BLaER1 (cell line): ENCODE data around the gene FAM234A.

Experiments used
- H3K27ac ChIP-seq: shearing (Covaris generic); formaldehyde crosslinking; 2 replicates; pipeline ENCODE4 v1.8.1; 2022
- H3K27me3 ChIP-seq: shearing (Covaris generic); formaldehyde crosslinking; 2 replicates; pipeline ENCODE4 v1.8.1; 2022
- H3K36me3 ChIP-seq: shearing (Covaris generic); formaldehyde crosslinking; 2 replicates; pipeline ENCODE4 v1.8.1; 2022
- H3K4me1 ChIP-seq: shearing (Covaris generic); formaldehyde crosslinking; 2 replicates; pipeline ENCODE4 v1.8.1; 2022
- H3K4me2 ChIP-seq: shearing (Covaris generic); formaldehyde crosslinking; 2 replicates; pipeline ENCODE4 v1.8.1; 2022
- H3K4me3 ChIP-seq: shearing (Covaris generic); formaldehyde crosslinking; 2 replicates; pipeline ENCODE4 v1.8.1; 2022
- H3K9ac ChIP-seq: shearing (Covaris generic); formaldehyde crosslinking; 2 replicates; pipeline ENCODE4 v1.8.1; 2022
- H3K9me3 ChIP-seq: shearing (Covaris generic); formaldehyde crosslinking; 2 replicates; pipeline ENCODE4 v1.8.1; 2022
- H4K20me1 ChIP-seq: shearing (Covaris generic); formaldehyde crosslinking; 2 replicates; pipeline ENCODE4 v1.8.1; 2022
- Cebpa-rat ChIP-seq: shearing (Covaris generic); IDR thresholded peaks from 2 replicates; pipeline ENCODE4 v1.8.1; 2022

Gene FAM234A

GRCh38 chr16:278863-279366, 44.3 kb downstream of the FAM234A start:
- Histone ChIP-seq H3K9me3 (no peaks in the 10 kb centered on the region), H3K27me3 (peaks cover 87% of the 10 kb centered on the region), H4K20me1 (peaks cover 8% of the 10 kb centered on the region; the same call in 1 of the 2 replicates), H3K4me2 (peak overlapping the region; percentile 41), H3K4me3 (no peak overlapping the region), H3K9ac (no peak overlapping the region), H3K4me1 (peaks cover 27% of the 10 kb centered on the region), H3K36me3 (no peaks in the 10 kb centered on the region), H3K27ac (no peak overlapping the region)
- TF ChIP-seq Cebpa-rat = no peak

- peaks cover 81% of the 10 kb centered on the region for H3K27me3 ChIP-seq
- H3K4me1 ChIP-seq = peaks cover 33% of the 10 kb centered on the region
- TF ChIP-seq Cebpa-rat = no peak
- no peaks in the 10 kb centered on the region for H3K36me3 ChIP-seq
- H3K9ac ChIP-seq = no peak overlapping the region
- H4K20me1 ChIP-seq = peaks cover 8% of the 10 kb centered on the region; the same call in 1 of the 2 replicates
- no peak overlapping the region for H3K27ac ChIP-seq
- H3K9me3 ChIP-seq = no peaks in the 10 kb centered on the region
- peak overlapping the region; percentile 41 for H3K4me2 ChIP-seq
- no peak overlapping the region for H3K4me3 ChIP-seq
Measured at GRCh38 chr16:279531-279930, 44.9 kb downstream of the FAM234A start.

GRCh38 chr16:280005-280460, 45.4 kb downstream of the FAM234A start:
- H3K4me1 ChIP-seq = peaks cover 36% of the 10 kb centered on the region
- peaks cover 8% of the 10 kb centered on the region; the same call in 1 of the 2 replicates for H4K20me1 ChIP-seq
- peaks cover 76% of the 10 kb centered on the region for H3K27me3 ChIP-seq
- peak overlapping the region; percentile 12; the same call in 1 of the 2 replicates for H3K4me2 ChIP-seq
- no peaks in the 10 kb centered on the region for H3K36me3 ChIP-seq
- no peak for TF ChIP-seq Cebpa-rat
- H3K9me3 ChIP-seq = no peaks in the 10 kb centered on the region
- no peak overlapping the region for H3K4me3 ChIP-seq
- H3K27ac ChIP-seq = no peak overlapping the region
- no peak overlapping the region for H3K9ac ChIP-seq

GRCh38 chr16:280552-280951, 45.9 kb downstream of the FAM234A start, which contains the start of gene ARHGDIG:
Gene ARHGDIG, plus strand, starts transcription at chr16:280591. Its CDS starts 90 bp downstream, at chr16:280681.
- peak within 1 kb of the TSS; percentile 41 for H3K4me2 ChIP-seq
- H3K36me3 ChIP-seq = no peaks in the 10 kb centered on the region
- no peaks in the 10 kb centered on the region for H3K9me3 ChIP-seq
- H3K9ac ChIP-seq = no peak within 1 kb of the TSS
- H4K20me1 ChIP-seq = peaks cover 8% of the 10 kb centered on the region; the same call in 1 of the 2 replicates
- peaks cover 37% of the 10 kb centered on the region for H3K4me1 ChIP-seq
- H3K27ac ChIP-seq = no peak within 1 kb of the TSS
- TF ChIP-seq Cebpa-rat = no peak
- peaks cover 70% of the 10 kb centered on the region for H3K27me3 ChIP-seq
- H3K4me3 ChIP-seq = no peak within 1 kb of the TSS

- no peak overlapping the region for H3K4me2 ChIP-seq
- H3K9me3 ChIP-seq = no peaks in the 10 kb centered on the region
- TF ChIP-seq Cebpa-rat = no peak
- peaks cover 65% of the 10 kb centered on the region for H3K27me3 ChIP-seq
- no peak overlapping the region for H3K4me3 ChIP-seq
- peaks cover 8% of the 10 kb centered on the region; the same call in 1 of the 2 replicates for H4K20me1 ChIP-seq
- H3K9ac ChIP-seq = no peak overlapping the region
- peaks cover 39% of the 10 kb centered on the region for H3K4me1 ChIP-seq
- no peaks in the 10 kb centered on the region for H3K36me3 ChIP-seq
- no peak overlapping the region for H3K27ac ChIP-seq
Measured at GRCh38 chr16:280991-281659, 46.5 kb downstream of the FAM234A start.

GRCh38 chr16:281660-282255, 47.1 kb downstream of the FAM234A start:
- Histone ChIP-seq H3K27ac (no peak overlapping the region), H3K9me3 (peaks cover 4% of the 10 kb centered on the region; the same call in 1 of the 2 replicates), H3K9ac (no peak overlapping the region), H3K4me2 (no peak overlapping the region), H3K36me3 (peaks cover 6% of the 10 kb centered on the region), H3K4me1 (peaks cover 45% of the 10 kb centered on the region), H3K4me3 (no peak overlapping the region), H4K20me1 (peaks cover 6% of the 10 kb centered on the region; the same call in 1 of the 2 replicates), H3K27me3 (peaks cover 58% of the 10 kb centered on the region)
- no peak for TF ChIP-seq Cebpa-rat

GRCh38 chr16:282491-282890, 47.9 kb downstream of the FAM234A start:
- H3K27me3 ChIP-seq = peaks cover 51% of the 10 kb centered on the region
- peaks cover 52% of the 10 kb centered on the region for H3K4me1 ChIP-seq
- H4K20me1 ChIP-seq = 0 out of 2 replicates have a peak, but pooled peaks cover 11% of the 10 kb centered on the region
- peaks cover 4% of the 10 kb centered on the region; the same call in 1 of the 2 replicates for H3K9me3 ChIP-seq
- no peak overlapping the region for H3K9ac ChIP-seq
- H3K36me3 ChIP-seq = peaks cover 13% of the 10 kb centered on the region
- TF ChIP-seq Cebpa-rat = no peak
- H3K27ac ChIP-seq = no peak overlapping the region
- no peak overlapping the region for H3K4me2 ChIP-seq
- H3K4me3 ChIP-seq = no peak overlapping the region

- Histone ChIP-seq H3K4me1 (peaks cover 60% of the 10 kb centered on the region), H3K27ac (no peak within 1 kb of the TSS), H3K4me3 (no peak within 1 kb of the TSS), H3K36me3 (peaks cover 20% of the 10 kb centered on the region), H3K9ac (peak within 1 kb of the TSS; percentile 15; the same call in 1 of the 2 replicates), H3K9me3 (peaks cover 4% of the 10 kb centered on the region; the same call in 1 of the 2 replicates), H3K27me3 (peaks cover 46% of the 10 kb centered on the region), H4K20me1 (0 out of 2 replicates have a peak, but pooled peaks cover 16% of the 10 kb centered on the region), H3K4me2 (peak within 1 kb of the TSS; percentile 59)
- TF ChIP-seq Cebpa-rat = no peak
Measured at GRCh38 chr16:283033-283805, 48.6 kb downstream of the FAM234A start, which contains the start of gene PDIA2. Gene PDIA2, plus strand, starts transcription at chr16:283164. Its CDS starts 6 bp downstream, at chr16:283170.
